PFSK-1 (cell line): ENCODE results near the gene AUTS2.

Experiments
- POLR2AphosphoS5 ChIP-seq: IDR thresholded peaks from 2 replicates; pipeline ENCODE4 v1.6.1; 2012; ENCODE audit warnings: low read depth, mild to moderate bottlenecking, control low read depth, low read length, moderate library complexity
- TAF1 ChIP-seq: IDR thresholded peaks from 2 replicates; pipeline ENCODE4 v1.6.1; 2012; ENCODE audit warnings: low read length, control low read depth, borderline replicate concordance; ENCODE audit not compliant: insufficient read depth
- TF ChIP-seq, protein P1 (sequence below), 2 experiments: IDR thresholded peaks; 2 replicates each; pipeline versions ENCODE4 v1.6.1 to v1.8.0; 2011 to 2012; ENCODE audit warnings: low read depth in 2 of 2, low read length in 2 of 2, control low read depth in 1 of 2, inconsistent platforms in 1 of 2, mild to moderate bottlenecking in 1 of 2, moderate library complexity in 1 of 2; ENCODE audit not compliant: insufficient read depth in 1 of 2

DNA sequence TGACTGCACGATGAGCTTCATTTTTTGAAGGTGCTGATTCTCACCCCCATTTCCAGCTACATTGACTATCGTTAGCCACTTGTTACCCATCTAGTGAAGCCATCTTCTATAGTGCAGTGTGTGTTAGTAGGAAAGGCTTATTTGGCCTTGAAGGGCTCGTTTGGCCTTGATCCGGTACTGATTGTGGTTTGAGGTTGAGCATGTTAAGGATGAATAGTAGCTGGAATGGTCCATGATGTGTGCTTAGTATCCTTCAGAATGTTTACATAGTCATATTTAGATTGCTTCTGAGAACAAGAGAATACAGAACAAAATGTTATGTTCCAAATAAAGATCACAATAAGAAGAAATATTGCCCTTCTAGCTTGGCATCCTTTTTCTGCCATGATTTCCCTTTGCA is 591.5 kb downstream of the AUTS2 start:
- TF ChIP-seq, protein P1, sequence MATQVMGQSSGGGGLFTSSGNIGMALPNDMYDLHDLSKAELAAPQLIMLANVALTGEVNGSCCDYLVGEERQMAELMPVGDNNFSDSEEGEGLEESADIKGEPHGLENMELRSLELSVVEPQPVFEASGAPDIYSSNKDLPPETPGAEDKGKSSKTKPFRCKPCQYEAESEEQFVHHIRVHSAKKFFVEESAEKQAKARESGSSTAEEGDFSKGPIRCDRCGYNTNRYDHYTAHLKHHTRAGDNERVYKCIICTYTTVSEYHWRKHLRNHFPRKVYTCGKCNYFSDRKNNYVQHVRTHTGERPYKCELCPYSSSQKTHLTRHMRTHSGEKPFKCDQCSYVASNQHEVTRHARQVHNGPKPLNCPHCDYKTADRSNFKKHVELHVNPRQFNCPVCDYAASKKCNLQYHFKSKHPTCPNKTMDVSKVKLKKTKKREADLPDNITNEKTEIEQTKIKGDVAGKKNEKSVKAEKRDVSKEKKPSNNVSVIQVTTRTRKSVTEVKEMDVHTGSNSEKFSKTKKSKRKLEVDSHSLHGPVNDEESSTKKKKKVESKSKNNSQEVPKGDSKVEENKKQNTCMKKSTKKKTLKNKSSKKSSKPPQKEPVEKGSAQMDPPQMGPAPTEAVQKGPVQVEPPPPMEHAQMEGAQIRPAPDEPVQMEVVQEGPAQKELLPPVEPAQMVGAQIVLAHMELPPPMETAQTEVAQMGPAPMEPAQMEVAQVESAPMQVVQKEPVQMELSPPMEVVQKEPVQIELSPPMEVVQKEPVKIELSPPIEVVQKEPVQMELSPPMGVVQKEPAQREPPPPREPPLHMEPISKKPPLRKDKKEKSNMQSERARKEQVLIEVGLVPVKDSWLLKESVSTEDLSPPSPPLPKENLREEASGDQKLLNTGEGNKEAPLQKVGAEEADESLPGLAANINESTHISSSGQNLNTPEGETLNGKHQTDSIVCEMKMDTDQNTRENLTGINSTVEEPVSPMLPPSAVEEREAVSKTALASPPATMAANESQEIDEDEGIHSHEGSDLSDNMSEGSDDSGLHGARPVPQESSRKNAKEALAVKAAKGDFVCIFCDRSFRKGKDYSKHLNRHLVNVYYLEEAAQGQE (IDR thresholded peaks at IDR 0.05; ENCODE audit: insufficient read depth in 1 of 2, low read depth in 2 of 2, low read length in 2 of 2): no peak
- TF ChIP-seq TAF1 (no peak), POLR2AphosphoS5 (no peak)
